Epithelial cell of prostate (primary cell): Measurements from ENCODE around the gene RUSC1.
"Not testable (repeated sequence)": the region's sequence is repeated elsewhere in the genome, so short reads cannot be mapped to it uniquely, and the experiment has no call there.

Experiments
- DNase-seq: peaks from one replicate; pipeline ENCODE4 v3.0.0-alpha.2; 2011; ENCODE audit warnings: low read depth, low spot score
- H3K27ac ChIP-seq: fragments of 450-650 bp; 2 replicates; pipeline ENCODE4 v1.5.1; 2017; ENCODE audit warnings: mild to moderate bottlenecking

RUSC1 gene

GRCh38 chr1:155322953-155323728 lies 2.4 kb downstream of the RUSC1 start:
- peak; percentile 26 for DNase-seq
- H3K27ac ChIP-seq = peak overlapping the region; percentile 88

- DNase-seq = peak; percentile 66
- H3K27ac ChIP-seq = peak overlapping the region; percentile 88
These were observed 3.0 kb downstream of the RUSC1 start for GRCh38 chr1:155323729-155324036.

DNA sequence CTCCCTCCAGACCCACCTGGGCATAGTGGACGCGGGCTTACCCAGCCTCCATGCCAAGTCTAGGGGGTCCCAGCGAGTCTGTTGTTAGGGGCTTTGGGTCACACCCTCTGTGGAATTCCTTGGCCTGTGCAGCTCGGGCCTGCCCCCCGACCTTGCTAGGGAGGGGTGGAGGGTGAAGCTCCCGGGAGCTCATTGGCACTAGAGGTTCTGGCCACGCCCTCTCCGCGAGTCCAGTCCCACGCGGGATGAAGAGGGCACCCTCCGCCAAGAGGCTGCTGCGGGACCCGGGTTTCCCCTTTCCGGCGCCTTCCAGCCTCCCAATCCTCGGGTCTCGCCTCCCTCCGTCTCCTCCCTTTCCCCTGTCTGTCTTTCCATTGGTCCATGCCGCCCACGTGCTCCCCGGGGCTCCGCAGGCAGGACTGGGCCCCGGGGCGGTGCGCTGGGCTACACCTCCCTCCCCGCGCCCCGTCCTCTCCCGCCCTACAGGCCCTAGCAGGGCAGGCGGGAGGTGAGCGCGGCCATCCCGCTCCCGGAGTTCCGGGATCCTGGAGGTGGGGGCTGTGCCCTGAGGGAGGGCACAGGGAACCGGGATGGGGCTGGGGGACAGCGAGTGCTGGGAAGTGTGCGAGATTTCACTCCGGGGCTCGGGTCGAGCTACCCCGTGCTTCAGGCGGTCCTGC lies 3.5 kb downstream of the RUSC1 start:
- DNase-seq = peak; percentile 74
- peak overlapping the region; percentile 88 for H3K27ac ChIP-seq

GRCh38 chr1:155324717-155325602 lies 4.3 kb downstream of the RUSC1 start:
- no peak for DNase-seq
- H3K27ac ChIP-seq = peak overlapping the region; percentile 88

GRCh38 chr1:155325603-155325893 lies 4.9 kb downstream of the RUSC1 start:
- DNase-seq = no peak
- peak overlapping the region; percentile 88 for H3K27ac ChIP-seq

DNA sequence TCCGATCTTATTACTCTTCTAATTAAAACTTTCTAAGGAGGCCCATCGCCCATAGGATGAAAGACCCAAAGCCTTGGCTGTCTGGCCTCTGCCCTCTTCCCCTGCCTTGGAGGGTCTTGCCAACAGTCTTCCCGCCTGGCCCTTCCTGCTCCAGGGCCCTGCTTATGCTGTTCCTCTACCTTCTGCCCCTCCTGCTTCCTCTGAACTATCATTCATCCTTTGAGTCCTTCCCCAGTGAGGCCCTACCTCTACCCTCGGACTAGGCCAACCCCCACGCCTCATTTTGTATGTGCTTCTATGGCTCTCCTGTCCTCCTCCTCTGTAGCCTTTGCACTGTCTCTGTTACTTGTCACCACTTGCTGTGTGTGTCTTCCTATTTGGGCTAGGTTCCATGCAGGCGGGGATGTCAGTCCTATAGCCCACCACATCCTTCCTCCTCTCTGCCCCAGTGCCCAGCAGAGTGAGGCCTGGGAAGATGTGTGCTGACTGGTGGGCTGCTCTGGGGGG lies 5.4 kb downstream of the RUSC1 start:
- DNase-seq = no peak
- H3K27ac ChIP-seq = peak overlapping the region; percentile 88

- no peak overlapping the region for H3K27ac ChIP-seq
These were observed 5.9 kb downstream of the RUSC1 start for GRCh38 chr1:155326631-155327037.

DNA sequence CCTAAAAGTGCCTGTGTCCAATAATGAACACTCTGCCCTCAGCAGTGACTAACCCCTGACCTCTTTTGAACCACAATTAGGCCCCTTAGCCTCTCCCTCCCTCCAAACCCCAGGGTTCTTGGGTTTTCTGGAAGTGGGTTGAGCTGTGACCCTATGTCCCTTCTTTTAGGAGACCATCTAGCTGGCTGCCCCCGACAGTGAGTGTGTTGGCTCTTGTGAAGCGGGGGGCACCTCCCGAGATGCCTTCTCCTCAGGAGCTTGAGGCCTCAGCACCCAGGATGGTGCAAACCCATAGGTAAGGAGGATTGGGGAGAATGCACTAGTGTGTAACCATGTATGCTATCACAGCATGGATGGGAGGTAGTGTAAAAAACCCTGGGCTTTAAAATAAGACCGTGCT lies 7.3 kb downstream of the RUSC1 start:
- H3K27ac ChIP-seq = no peak overlapping the region
- no peak for DNase-seq

More at GRCh38 chr1:155326631-155327037, 5.9 kb downstream of the RUSC1 start:
- DNase-seq = no peak

DNA sequence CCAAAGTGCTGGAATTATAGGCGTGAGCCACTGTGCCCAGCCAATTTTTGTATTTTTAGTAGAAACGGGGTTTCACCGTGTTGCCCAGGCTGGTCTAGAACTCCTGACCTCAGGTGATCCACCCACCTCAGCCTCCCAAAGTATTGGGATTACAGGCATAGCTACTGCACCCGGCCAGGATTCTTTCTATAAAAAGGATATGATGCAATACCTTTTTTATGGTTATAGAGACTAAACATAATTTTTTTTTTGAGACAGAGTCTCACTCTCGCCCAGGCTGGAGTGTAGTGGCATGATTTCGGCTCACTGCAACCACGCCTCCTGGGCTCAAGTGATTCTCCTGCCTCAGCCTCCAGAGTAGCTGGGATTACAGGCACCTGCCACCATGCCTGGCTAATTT lies 8.2 kb downstream of the RUSC1 start:
- H3K27ac ChIP-seq = peak overlapping the region; percentile 27
- not testable (repeated sequence) for DNase-seq

DNA sequence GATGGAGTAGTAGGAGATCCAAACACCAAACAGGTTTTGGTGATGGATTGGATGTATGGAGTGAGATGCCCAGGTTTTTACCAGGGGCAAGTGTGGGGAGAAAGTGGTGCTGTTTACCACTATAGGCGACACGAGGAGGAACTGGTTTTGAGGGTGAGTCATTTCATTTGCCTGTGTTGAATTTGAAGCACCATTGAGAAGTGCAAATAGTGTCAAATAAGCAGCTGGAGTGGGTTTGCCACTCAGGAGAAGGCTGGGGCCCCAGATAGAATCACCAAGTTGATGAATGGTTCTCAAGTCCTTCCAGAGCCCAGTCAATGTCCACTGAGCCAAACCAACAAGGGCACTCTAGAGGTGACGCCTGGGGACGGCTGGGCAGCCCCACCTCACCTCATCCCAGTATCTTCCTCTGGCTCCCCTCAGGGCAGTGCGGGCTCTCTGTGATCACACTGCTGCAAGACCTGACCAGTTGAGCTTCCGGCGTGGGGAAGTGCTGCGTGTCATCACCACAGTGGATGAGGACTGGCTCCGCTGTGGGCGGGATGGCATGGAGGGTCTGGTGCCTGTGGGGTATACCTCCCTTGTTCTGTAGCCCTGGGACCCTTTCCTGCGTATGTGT lies 9.4 kb downstream of the RUSC1 start:
- no peak overlapping the region for H3K27ac ChIP-seq
- DNase-seq = no peak

- H3K27ac ChIP-seq = no peak overlapping the region
- no peak for DNase-seq
These were observed 14.3 kb downstream of the RUSC1 start for GRCh38 chr1:155334962-155335361.

DNA sequence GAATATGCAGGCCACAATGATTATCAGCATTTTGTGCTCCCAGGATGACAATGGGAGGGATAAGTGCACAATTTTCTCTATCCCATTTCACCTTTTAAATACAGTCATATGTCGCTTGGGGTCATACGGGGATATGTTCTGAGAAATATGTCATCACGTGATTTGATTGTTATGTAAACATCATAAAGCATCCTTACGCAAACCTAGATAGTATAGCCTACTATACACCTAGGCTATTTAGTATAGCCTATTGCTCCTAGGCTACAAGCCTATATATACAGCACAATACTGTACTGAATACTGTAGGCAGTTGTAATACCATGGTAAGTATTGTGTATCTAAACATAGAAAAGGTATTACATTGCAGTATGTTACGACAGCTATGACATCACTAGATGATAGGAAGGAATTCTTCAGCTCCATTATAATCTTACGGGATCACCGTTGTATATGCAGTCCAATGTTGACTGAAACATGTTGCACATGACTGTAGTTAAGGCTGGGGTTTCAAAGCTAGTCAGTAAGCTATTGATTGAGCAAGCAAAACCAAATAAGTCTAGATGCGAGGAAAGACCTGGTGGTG lies 18.9 kb downstream of the RUSC1 start:
- no peak overlapping the region for H3K27ac ChIP-seq
- DNase-seq = no peak

GRCh38 chr1:155342842-155343241 lies 22.1 kb downstream of the RUSC1 start:
- H3K27ac ChIP-seq = no peak overlapping the region
- no peak for DNase-seq

DNA sequence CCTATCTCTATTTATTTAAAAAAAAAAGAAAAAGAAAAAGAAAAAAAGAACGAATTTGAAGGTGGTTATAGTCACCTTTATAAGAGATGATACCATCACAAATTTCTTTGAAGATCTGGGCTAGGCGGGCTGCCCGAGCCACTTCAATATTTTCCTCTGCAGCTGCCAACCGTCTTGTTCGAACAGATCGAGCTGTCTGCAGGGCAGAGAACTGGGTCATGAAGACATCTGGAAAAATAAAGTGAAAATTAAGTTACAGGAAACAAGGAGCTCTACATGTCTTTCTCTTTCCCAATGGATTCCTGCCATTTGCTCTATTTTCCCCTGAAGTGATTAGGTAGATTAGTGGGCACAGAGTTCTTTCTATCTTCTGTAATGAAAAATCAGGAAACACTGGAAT lies 31.9 kb downstream of the RUSC1 start:
- no peak for DNase-seq
- no peak overlapping the region for H3K27ac ChIP-seq

DNA sequence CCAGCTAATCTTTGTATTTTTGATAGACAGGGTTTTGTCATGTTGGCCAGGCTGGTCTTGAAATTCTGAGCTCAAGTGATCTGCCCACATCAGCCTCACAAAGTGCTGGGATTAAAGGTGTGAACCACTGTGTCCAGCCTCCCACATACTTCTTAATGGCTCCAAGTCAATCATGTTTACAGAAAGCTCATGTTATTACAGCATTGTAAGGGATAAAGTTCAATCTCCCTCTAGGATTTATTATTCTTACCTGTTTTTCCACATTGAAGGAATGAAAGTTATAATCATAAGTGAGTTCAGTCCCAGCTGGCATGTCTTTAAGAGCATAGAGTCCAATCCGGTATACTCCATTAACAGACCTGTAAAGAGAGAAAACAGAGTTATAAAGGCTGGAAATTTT lies 39.4 kb downstream of the RUSC1 start:
- DNase-seq = no peak
- no peak overlapping the region for H3K27ac ChIP-seq

- no peak for DNase-seq
- H3K27ac ChIP-seq = no peak overlapping the region
These were observed 58.5 kb downstream of the RUSC1 start for GRCh38 chr1:155379180-155379579.

DNA sequence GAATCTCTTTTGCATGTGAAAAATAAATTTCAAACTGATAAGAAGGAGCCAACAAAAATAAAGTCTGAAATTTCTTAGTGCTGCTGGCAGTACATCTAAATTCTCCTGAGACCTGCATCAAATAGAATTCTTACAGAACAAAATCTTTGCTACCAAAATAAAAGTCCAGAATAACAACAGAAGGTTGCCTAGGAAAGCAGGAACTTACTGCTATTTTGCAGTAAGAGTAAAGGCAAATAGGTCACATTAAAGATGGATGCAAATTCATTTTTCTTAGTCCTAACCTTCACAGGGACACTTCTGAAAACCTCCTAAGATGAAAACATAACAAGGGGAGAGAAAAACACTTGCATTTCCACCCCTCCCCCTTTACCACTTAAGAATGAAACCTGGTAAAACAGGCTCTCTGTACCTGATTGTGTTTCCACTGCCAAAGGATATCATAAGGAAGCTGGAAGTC lies 59.0 kb downstream of the RUSC1 start:
- no peak for DNase-seq
- H3K27ac ChIP-seq = no peak overlapping the region
